WERI-Rb-1 (cell line): ENCODE data around the gene SPTBN5.
"Not testable (repeated sequence)": the region's sequence is repeated elsewhere in the genome, so short reads cannot be mapped to it uniquely, and the experiment has no call there.

ENCODE experiments used
- DNase-seq: peaks from one replicate; pipeline ENCODE4 v3.0.0-alpha.2; 2020
- H3K27ac ChIP-seq: fragments of 250-450 bp; sonication (Bioruptor Pico); 2 replicates; pipeline ENCODE4 v1.5.1; 2020; ENCODE audit warnings: mild to moderate bottlenecking, moderate library complexity
- H3K27me3 ChIP-seq: fragments of 250-450 bp; sonication (Bioruptor Pico); 2 replicates; pipeline ENCODE4 v1.5.1; 2021; ENCODE audit warnings: mild to moderate bottlenecking, low read depth, moderate library complexity; ENCODE audit not compliant: insufficient read depth, severe bottlenecking
- H3K36me3 ChIP-seq: fragments of 250-450 bp; sonication (Bioruptor Pico); 2 replicates; pipeline ENCODE4 v1.5.1; 2020; ENCODE audit warnings: mild to moderate bottlenecking, moderate library complexity
- H3K4me3 ChIP-seq: 2 replicates; pipeline ENCODE4 v1.5.1; 2011; ENCODE audit warnings: low read depth, mild to moderate bottlenecking, control low read depth, low read length
- H3K9me3 ChIP-seq: fragments of 250-450 bp; sonication (Bioruptor Pico); 2 replicates; pipeline ENCODE4 v1.5.1; 2021; ENCODE audit warnings: mild to moderate bottlenecking, moderate library complexity; ENCODE audit not compliant: severe bottlenecking
- CTCF ChIP-seq: IDR thresholded peaks from 2 replicates; pipeline ENCODE4 v1.5.1; 2011; ENCODE audit warnings: low read depth, mild to moderate bottlenecking, control low read depth, inconsistent platforms, low read length

Gene SPTBN5

GRCh38 chr15:41836713-41837454 is 57.0 kb downstream of the SPTBN5 start:
- DNase-seq: no peak
- TF ChIP-seq CTCF: no peak

GRCh38 chr15:41836073-41836472 is 57.8 kb downstream of the SPTBN5 start:
- peaks cover 5% of the 10 kb centered on the region for H3K36me3 ChIP-seq
- H3K27me3 ChIP-seq: no peaks in the 10 kb centered on the region
- no peak for TF ChIP-seq CTCF
- H3K27ac ChIP-seq: no peak overlapping the region
- no peak for DNase-seq
- no peaks in the 10 kb centered on the region for H3K9me3 ChIP-seq
- H3K4me3 ChIP-seq: no peak overlapping the region

More at GRCh38 chr15:41836713-41837454, 57.0 kb downstream of the SPTBN5 start:
- Histone ChIP-seq H3K27ac (no peak overlapping the region), H3K27me3 (no peaks in the 10 kb centered on the region), H3K4me3 (no peak overlapping the region), H3K36me3 (peaks cover 5% of the 10 kb centered on the region), H3K9me3 (no peaks in the 10 kb centered on the region)

- Histone ChIP-seq H3K27me3 (no peaks in the 10 kb centered on the region), H3K27ac (no peak overlapping the region), H3K36me3 (no peaks in the 10 kb centered on the region; the same call in 1 of the 2 replicates), H3K9me3 (no peaks in the 10 kb centered on the region), H3K4me3 (no peak overlapping the region)
- TF ChIP-seq CTCF: no peak
- no peak for DNase-seq
Observed at GRCh38 chr15:41834096-41834495, 59.8 kb downstream of the SPTBN5 start.

- Histone ChIP-seq H3K9me3 (no peaks in the 10 kb centered on the region), H3K4me3 (no peak overlapping the region), H3K27ac (no peak overlapping the region), H3K27me3 (no peaks in the 10 kb centered on the region), H3K36me3 (no peaks in the 10 kb centered on the region; the same call in 1 of the 2 replicates)
- no peak for DNase-seq
- no peak for TF ChIP-seq CTCF
Observed at GRCh38 chr15:41832875-41833274, 61.0 kb downstream of the SPTBN5 start.

GRCh38 chr15:41832208-41832607 is 61.6 kb downstream of the SPTBN5 start:
- Histone ChIP-seq H3K9me3 (no peaks in the 10 kb centered on the region), H3K4me3 (no peak overlapping the region), H3K27me3 (no peaks in the 10 kb centered on the region), H3K36me3 (no peaks in the 10 kb centered on the region; the same call in 1 of the 2 replicates), H3K27ac (no peak overlapping the region)
- no peak for DNase-seq
- no peak for TF ChIP-seq CTCF

GRCh38 chr15:41831291-41831690 is 62.6 kb downstream of the SPTBN5 start:
- not testable (repeated sequence) for H3K36me3 ChIP-seq, H3K9me3 ChIP-seq, H3K4me3 ChIP-seq, H3K27ac ChIP-seq, H3K27me3 ChIP-seq, DNase-seq
